ENCODE data around the gene ZNF320.
A peak's percentile ranks its signal among the peaks of the same experiment; 100 is the strongest.
"Not testable (repeated sequence)": the region's sequence is repeated elsewhere in the genome, so short reads cannot be mapped to it uniquely, and the experiment has no call there.

ZNF320 gene

GRCh38 chr19:52922841-52923777, 25.7 kb upstream of the ZNF320 start, which contains the start of gene ZNF888:
TSS of gene ZNF888 (minus strand) at chr19:52923428. CDS start at chr19:52917873, 5,555 bp downstream.
- in situ Hi-C loops (cut with HindIII; ENCODE audit: low pct_ligation_motif_present, low sequenced_read_pairs): no loop called here
- peak within 1 kb of the TSS; percentile 76 for H3K27ac ChIP-seq

GRCh38 chr19:52917531-52917930, 20.1 kb upstream of the ZNF320 start:
- no peak for DNase-seq
- Histone ChIP-seq H3K4me3 (ENCODE audit: low read depth, low read length) (no peak overlapping the region), H3K27ac (no peak overlapping the region), H3K27me3 (replicated peaks) (no peaks in the 10 kb centered on the region), H3K36me3 (replicated peaks) (no peaks in the 10 kb centered on the region)
- TF ChIP-seq CTCF (IDR thresholded peaks at IDR 0.05; ENCODE audit: low read depth, low read length, missing control alignments): no peak
- in situ Hi-C loops (cut with HindIII; ENCODE audit: low pct_ligation_motif_present, low sequenced_read_pairs): no loop called here

More at GRCh38 chr19:52922841-52923777, 25.7 kb upstream of the ZNF320 start, which contains the start of gene ZNF888:
- TF ChIP-seq CTCF (IDR thresholded peaks at IDR 0.05; ENCODE audit: low read depth, low read length, missing control alignments): no peak
- peak; percentile 82 for DNase-seq
- Histone ChIP-seq H3K4me3 (ENCODE audit: low read depth, low read length) (peak within 1 kb of the TSS; percentile 66), H3K27me3 (replicated peaks) (no peaks in the 10 kb centered on the region), H3K36me3 (replicated peaks) (no peaks in the 10 kb centered on the region)

- Histone ChIP-seq H3K36me3 (replicated peaks) (peaks cover 2% of the 10 kb centered on the region), H3K4me3 (ENCODE audit: low read depth, low read length) (no peak overlapping the region), H3K27ac (no peak overlapping the region), H3K27me3 (replicated peaks) (no peaks in the 10 kb centered on the region)
- in situ Hi-C loops (cut with HindIII; ENCODE audit: low pct_ligation_motif_present, low sequenced_read_pairs): no loop called here
- no peak for TF ChIP-seq CTCF (IDR thresholded peaks at IDR 0.05; ENCODE audit: low read depth, low read length, missing control alignments)
- no peak for DNase-seq
These were observed 13.2 kb upstream of the ZNF320 start for GRCh38 chr19:52910648-52911047.

- H3K4me3 ChIP-seq (ENCODE audit: low read depth, low read length); H3K36me3 ChIP-seq (replicated peaks); in situ Hi-C loops (cut with HindIII; ENCODE audit: low pct_ligation_motif_present, low sequenced_read_pairs); H3K27ac ChIP-seq; H3K27me3 ChIP-seq (replicated peaks); DNase-seq: not testable (repeated sequence)
These were observed 6.8 kb upstream of the ZNF320 start for GRCh38 chr19:52904052-52904780.

GRCh38 chr19:52901842-52902241, 4.4 kb upstream of the ZNF320 start:
- H3K4me3 ChIP-seq (ENCODE audit: low read depth, low read length): no peak overlapping the region
- no peaks in the 10 kb centered on the region for H3K27me3 ChIP-seq (replicated peaks)
- in situ Hi-C loops (cut with HindIII; ENCODE audit: low pct_ligation_motif_present, low sequenced_read_pairs): no loop called here
- no peaks in the 10 kb centered on the region for H3K36me3 ChIP-seq (replicated peaks)
- no peak for DNase-seq
- TF ChIP-seq CTCF (IDR thresholded peaks at IDR 0.05; ENCODE audit: low read depth, low read length, missing control alignments): no peak
- no peak overlapping the region for H3K27ac ChIP-seq

GRCh38 chr19:52898596-52898995, 1.2 kb upstream of the ZNF320 start:
- H3K27ac ChIP-seq; in situ Hi-C loops (cut with HindIII; ENCODE audit: low pct_ligation_motif_present, low sequenced_read_pairs); H3K36me3 ChIP-seq (replicated peaks); H3K27me3 ChIP-seq (replicated peaks); DNase-seq; H3K4me3 ChIP-seq (ENCODE audit: low read depth, low read length): not testable (repeated sequence)
